ENCODE results near the gene FAM3B.

DNA sequence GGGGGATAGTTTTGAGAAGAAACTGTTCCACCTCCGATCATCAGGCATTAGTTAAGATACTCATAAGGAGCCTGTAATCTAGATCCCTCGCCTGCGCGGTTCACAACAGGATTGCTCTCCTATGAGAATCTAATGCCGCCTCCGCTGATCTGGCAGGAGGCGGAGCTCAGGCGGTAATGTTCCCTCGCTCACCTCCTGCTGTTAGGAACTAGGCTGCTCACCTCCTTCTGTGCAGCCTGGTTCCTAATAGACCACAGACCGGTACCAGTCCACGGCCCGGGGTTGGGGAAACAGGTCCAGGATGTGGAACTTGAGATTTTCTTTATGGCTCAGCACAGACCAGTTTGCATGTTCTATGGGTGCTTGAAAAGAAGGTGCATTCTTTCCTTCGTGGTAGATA, 27.2 kb upstream of the FAM3B start:
- TF ChIP-seq EZH2 (IDR thresholded peaks at IDR 0.05; ENCODE audit: low read depth, unreplicated experiment) = no peak
- TF ChIP-seq, protein P1, sequence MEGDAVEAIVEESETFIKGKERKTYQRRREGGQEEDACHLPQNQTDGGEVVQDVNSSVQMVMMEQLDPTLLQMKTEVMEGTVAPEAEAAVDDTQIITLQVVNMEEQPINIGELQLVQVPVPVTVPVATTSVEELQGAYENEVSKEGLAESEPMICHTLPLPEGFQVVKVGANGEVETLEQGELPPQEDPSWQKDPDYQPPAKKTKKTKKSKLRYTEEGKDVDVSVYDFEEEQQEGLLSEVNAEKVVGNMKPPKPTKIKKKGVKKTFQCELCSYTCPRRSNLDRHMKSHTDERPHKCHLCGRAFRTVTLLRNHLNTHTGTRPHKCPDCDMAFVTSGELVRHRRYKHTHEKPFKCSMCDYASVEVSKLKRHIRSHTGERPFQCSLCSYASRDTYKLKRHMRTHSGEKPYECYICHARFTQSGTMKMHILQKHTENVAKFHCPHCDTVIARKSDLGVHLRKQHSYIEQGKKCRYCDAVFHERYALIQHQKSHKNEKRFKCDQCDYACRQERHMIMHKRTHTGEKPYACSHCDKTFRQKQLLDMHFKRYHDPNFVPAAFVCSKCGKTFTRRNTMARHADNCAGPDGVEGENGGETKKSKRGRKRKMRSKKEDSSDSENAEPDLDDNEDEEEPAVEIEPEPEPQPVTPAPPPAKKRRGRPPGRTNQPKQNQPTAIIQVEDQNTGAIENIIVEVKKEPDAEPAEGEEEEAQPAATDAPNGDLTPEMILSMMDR (conservative IDR thresholded peaks at IDR 0.05; ENCODE audit: low read depth in 2 of 2) = no peak
- no peak for TF ChIP-seq POLR2AphosphoS5 (IDR thresholded peaks at IDR 0.05; ENCODE audit: low read depth)
- TF ChIP-seq, protein P2, sequence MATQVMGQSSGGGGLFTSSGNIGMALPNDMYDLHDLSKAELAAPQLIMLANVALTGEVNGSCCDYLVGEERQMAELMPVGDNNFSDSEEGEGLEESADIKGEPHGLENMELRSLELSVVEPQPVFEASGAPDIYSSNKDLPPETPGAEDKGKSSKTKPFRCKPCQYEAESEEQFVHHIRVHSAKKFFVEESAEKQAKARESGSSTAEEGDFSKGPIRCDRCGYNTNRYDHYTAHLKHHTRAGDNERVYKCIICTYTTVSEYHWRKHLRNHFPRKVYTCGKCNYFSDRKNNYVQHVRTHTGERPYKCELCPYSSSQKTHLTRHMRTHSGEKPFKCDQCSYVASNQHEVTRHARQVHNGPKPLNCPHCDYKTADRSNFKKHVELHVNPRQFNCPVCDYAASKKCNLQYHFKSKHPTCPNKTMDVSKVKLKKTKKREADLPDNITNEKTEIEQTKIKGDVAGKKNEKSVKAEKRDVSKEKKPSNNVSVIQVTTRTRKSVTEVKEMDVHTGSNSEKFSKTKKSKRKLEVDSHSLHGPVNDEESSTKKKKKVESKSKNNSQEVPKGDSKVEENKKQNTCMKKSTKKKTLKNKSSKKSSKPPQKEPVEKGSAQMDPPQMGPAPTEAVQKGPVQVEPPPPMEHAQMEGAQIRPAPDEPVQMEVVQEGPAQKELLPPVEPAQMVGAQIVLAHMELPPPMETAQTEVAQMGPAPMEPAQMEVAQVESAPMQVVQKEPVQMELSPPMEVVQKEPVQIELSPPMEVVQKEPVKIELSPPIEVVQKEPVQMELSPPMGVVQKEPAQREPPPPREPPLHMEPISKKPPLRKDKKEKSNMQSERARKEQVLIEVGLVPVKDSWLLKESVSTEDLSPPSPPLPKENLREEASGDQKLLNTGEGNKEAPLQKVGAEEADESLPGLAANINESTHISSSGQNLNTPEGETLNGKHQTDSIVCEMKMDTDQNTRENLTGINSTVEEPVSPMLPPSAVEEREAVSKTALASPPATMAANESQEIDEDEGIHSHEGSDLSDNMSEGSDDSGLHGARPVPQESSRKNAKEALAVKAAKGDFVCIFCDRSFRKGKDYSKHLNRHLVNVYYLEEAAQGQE (IDR thresholded peaks at IDR 0.05; ENCODE audit: unreplicated experiment) = no peak
- no peak for TF ChIP-seq CREB1 (CRISPR knock-in tag; IDR thresholded peaks at IDR 0.05; ENCODE audit: low read depth)
- no peak for TF ChIP-seq EZH2phosphoT487 (IDR thresholded peaks at IDR 0.05; ENCODE audit: unreplicated experiment)
- TF ChIP-seq ZNF331 (CRISPR knock-in tag; IDR thresholded peaks at IDR 0.05; ENCODE audit: low read depth) = no peak
- TF ChIP-seq ZNF114 (CRISPR knock-in tag; IDR thresholded peaks at IDR 0.05) = no peak
- TF ChIP-seq, protein P3, sequence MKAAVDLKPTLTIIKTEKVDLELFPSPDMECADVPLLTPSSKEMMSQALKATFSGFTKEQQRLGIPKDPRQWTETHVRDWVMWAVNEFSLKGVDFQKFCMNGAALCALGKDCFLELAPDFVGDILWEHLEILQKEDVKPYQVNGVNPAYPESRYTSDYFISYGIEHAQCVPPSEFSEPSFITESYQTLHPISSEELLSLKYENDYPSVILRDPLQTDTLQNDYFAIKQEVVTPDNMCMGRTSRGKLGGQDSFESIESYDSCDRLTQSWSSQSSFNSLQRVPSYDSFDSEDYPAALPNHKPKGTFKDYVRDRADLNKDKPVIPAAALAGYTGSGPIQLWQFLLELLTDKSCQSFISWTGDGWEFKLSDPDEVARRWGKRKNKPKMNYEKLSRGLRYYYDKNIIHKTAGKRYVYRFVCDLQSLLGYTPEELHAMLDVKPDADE (IDR thresholded peaks at IDR 0.05) = no peak
- TF ChIP-seq, protein P4, sequence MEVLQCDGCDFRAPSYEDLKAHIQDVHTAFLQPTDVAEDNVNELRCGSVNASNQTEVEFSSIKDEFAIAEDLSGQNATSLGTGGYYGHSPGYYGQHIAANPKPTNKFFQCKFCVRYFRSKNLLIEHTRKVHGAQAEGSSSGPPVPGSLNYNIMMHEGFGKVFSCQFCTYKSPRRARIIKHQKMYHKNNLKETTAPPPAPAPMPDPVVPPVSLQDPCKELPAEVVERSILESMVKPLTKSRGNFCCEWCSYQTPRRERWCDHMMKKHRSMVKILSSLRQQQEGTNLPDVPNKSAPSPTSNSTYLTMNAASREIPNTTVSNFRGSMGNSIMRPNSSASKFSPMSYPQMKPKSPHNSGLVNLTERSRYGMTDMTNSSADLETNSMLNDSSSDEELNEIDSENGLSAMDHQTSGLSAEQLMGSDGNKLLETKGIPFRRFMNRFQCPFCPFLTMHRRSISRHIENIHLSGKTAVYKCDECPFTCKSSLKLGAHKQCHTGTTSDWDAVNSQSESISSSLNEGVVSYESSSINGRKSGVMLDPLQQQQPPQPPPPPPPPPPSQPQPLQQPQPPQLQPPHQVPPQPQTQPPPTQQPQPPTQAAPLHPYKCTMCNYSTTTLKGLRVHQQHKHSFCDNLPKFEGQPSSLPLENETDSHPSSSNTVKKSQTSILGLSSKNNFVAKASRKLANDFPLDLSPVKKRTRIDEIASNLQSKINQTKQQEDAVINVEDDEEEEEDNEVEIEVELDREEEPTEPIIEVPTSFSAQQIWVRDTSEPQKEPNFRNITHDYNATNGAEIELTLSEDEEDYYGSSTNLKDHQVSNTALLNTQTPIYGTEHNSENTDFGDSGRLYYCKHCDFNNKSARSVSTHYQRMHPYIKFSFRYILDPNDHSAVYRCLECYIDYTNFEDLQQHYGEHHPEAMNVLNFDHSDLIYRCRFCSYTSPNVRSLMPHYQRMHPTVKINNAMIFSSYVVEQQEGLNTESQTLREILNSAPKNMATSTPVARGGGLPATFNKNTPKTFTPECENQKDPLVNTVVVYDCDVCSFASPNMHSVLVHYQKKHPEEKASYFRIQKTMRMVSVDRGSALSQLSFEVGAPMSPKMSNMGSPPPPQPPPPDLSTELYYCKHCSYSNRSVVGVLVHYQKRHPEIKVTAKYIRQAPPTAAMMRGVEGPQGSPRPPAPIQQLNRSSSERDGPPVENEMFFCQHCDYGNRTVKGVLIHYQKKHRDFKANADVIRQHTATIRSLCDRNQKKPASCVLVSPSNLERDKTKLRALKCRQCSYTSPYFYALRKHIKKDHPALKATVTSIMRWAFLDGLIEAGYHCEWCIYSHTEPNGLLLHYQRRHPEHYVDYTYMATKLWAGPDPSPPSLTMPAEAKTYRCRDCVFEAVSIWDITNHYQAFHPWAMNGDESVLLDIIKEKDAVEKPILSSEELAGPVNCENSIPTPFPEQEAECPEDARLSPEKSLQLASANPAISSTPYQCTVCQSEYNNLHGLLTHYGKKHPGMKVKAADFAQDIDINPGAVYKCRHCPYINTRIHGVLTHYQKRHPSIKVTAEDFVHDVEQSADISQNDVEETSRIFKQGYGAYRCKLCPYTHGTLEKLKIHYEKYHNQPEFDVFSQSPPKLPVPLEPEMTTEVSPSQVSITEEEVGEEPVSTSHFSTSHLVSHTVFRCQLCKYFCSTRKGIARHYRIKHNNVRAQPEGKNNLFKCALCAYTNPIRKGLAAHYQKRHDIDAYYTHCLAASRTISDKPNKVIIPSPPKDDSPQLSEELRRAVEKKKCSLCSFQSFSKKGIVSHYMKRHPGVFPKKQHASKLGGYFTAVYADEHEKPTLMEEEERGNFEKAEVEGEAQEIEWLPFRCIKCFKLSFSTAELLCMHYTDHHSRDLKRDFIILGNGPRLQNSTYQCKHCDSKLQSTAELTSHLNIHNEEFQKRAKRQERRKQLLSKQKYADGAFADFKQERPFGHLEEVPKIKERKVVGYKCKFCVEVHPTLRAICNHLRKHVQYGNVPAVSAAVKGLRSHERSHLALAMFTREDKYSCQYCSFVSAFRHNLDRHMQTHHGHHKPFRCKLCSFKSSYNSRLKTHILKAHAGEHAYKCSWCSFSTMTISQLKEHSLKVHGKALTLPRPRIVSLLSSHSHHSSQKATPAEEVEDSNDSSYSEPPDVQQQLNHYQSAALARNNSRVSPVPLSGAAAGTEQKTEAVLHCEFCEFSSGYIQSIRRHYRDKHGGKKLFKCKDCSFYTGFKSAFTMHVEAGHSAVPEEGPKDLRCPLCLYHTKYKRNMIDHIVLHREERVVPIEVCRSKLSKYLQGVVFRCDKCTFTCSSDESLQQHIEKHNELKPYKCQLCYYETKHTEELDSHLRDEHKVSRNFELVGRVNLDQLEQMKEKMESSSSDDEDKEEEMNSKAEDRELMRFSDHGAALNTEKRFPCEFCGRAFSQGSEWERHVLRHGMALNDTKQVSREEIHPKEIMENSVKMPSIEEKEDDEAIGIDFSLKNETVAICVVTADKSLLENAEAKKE (CRISPR knock-in tag; IDR thresholded peaks at IDR 0.05) = no peak
- no peak for TF ChIP-seq NANOG (IDR thresholded peaks at IDR 0.05; ENCODE audit: borderline replicate concordance)

Data from GM23338 (cell line).